DOHH2 (cell line): ENCODE data around the gene TSPAN6.

Experiments used
- EZH2phosphoT487 ChIP-seq: fragments of 200-600 bp; sonication (generic); IDR thresholded peaks from 2 replicates; pipeline ENCODE4 v1.6.1; 2017; ENCODE audit warnings: borderline replicate concordance, mild to moderate bottlenecking, antibody characterized with exemption, low read length, moderate library complexity, mixed read lengths
- TF ChIP-seq, protein P1 (sequence below): fragments of 200-600 bp; sonication (generic); IDR thresholded peaks from one replicate; pipeline ENCODE4 v1.5.1; 2014; ENCODE audit warnings: antibody characterized with exemption, mild to moderate bottlenecking, low read depth, low read length; ENCODE audit not compliant: poor library complexity, severe bottlenecking

DNA sequence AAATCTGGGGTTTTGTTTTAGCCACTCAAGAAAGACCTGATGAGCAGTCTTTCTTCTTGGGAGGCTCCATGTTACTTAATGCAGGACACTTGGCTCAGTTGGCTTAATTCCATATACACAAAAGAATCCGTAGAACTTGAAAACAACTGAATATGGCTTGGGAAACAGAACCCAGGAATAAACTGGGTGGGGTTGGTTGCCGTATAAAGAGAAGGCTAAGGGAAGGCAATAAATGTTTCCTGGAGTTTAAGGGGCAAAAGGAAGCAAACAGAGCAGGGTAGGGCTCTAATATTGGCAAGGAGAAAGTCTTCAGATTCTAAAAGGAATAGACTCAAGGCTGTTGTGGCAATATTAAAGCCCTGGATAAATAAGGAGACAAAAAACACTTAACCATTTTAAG is 43.5 kb downstream of the TSPAN6 start:
- TF ChIP-seq, protein P1, sequence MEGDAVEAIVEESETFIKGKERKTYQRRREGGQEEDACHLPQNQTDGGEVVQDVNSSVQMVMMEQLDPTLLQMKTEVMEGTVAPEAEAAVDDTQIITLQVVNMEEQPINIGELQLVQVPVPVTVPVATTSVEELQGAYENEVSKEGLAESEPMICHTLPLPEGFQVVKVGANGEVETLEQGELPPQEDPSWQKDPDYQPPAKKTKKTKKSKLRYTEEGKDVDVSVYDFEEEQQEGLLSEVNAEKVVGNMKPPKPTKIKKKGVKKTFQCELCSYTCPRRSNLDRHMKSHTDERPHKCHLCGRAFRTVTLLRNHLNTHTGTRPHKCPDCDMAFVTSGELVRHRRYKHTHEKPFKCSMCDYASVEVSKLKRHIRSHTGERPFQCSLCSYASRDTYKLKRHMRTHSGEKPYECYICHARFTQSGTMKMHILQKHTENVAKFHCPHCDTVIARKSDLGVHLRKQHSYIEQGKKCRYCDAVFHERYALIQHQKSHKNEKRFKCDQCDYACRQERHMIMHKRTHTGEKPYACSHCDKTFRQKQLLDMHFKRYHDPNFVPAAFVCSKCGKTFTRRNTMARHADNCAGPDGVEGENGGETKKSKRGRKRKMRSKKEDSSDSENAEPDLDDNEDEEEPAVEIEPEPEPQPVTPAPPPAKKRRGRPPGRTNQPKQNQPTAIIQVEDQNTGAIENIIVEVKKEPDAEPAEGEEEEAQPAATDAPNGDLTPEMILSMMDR, result no peak
- TF ChIP-seq EZH2phosphoT487, result no peak
